ENCODE results near the gene TRAK2.
"Not testable (repeated sequence)": the region's sequence is repeated elsewhere in the genome, so short reads cannot be mapped to it uniquely, and the experiment has no call there.

The TRAK2 gene

DNA sequence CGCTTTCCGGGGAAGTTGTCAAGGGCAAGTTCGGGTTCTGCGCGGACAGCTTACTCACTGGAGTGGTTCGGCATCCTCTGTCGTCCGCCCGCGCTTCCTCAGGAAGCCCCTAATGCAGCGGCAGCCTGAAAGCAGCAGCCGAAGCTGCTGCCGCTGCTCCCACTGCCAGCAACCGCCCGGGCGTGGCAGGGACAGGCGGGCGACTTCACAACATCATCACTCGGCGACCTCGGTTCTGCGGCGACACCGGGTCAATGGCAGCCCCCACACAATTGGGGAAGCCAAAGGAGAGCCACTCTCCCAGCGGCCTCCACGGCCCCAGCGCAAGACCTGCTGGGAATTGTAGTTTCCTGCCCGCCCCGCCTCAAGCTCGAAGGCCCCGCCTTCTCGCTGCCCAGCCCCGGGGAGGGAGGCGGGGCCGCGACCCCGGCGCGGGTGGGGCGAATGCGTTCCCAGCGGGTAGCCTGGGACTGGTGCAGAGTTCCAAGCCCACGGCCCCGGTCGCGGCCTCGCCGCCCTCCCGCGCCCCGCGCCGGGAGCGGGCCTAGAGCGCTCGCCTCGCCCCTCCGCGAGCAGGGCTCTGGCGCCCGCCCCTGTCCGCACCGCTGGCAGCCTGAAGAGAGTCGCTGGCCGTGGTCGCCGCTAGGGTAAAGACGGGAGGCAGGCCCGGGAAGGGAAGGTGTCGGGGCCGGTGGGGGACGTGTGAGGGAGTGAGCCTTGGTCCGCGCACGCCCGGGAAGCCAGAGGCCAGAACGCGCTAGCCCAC, at the start of gene TRAK2, which contains the start of gene STRADB:
Gene TRAK2, minus strand, starts transcription at position 167 of the 766 bp plus-strand sequence. CDS start 30,951 bp downstream, outside the sequence.
Gene STRADB, plus strand, starts transcription at position 449 of the 766 bp plus-strand sequence. CDS start 3,101 bp downstream, outside the sequence.
- peak within 1 kb of the TSS; percentile 62 to 94 (median 87) for H3K4me3 ChIP-seq

DNA sequence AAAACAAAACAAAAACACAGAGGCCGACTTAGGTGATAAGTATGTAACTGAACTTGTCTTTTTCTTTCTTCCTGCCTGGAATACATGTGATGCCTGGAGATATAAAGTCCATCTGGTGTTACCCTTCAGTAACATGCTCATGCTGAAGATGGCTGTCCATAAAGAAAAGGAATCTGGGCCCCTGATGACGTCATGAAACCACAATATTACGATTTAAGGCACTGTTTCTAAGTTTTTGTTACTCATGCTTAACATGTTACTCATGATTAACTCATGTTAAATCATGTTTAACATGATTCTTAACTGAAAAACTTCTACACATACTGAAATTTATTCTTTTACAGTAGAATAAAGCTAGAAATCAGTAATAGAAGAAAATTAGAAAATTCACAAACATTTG, 49.3 kb upstream of the TRAK2 start:
- Histone ChIP-seq H3K4me3 (no peak overlapping the region), H3K27ac (no peak overlapping the region)

More for the DNA sequence above, at the start of gene TRAK2, which contains the start of gene STRADB:
- H3K27ac ChIP-seq, result peak within 1 kb of the TSS in 20 of 21 experiments; percentile 54 to 95 (median 88)

GRCh38 chr2:201496785-201497184, 45.5 kb upstream of the TRAK2 start:
- Histone ChIP-seq H3K27ac (no peak overlapping the region), H3K4me3 (no peak overlapping the region)

- H3K4me3 ChIP-seq, result no peak overlapping the region
- no peak overlapping the region for H3K27ac ChIP-seq
Observed at GRCh38 chr2:201490291-201490690, 39.0 kb upstream of the TRAK2 start.

- H3K4me3 ChIP-seq, result no peak overlapping the region
- no peak overlapping the region for H3K27ac ChIP-seq
Observed at GRCh38 chr2:201484805-201485204, 33.5 kb upstream of the TRAK2 start.

- not testable (repeated sequence) for H3K27ac ChIP-seq, H3K4me3 ChIP-seq
Observed at GRCh38 chr2:201483758-201484157, 32.5 kb upstream of the TRAK2 start.

- no peak overlapping the region for H3K27ac ChIP-seq
- H3K4me3 ChIP-seq, result no peak overlapping the region
Observed at GRCh38 chr2:201483342-201483741, 32.1 kb upstream of the TRAK2 start.

DNA sequence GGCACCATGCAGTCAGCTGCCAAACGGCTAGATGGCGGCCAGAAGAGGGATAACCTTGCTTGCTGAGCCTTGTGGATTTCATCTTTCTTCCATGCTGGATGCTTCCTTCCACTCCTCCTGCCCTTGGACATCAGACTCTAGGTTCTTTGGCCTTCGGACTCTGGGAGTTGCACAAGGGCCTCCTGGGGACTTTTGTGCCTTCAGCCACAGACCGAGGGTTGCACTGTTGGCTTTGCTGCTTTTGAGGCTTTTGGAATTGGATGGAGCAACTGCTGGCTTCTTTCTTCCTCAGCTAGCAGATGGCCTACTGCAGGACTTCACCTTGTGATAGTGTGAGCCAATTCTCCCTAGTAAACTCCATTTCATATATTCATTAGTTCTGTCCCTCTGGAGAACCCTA, 31.3 kb upstream of the TRAK2 start:
- Histone ChIP-seq H3K4me3 (no peak overlapping the region), H3K27ac (no peak overlapping the region)

DNA sequence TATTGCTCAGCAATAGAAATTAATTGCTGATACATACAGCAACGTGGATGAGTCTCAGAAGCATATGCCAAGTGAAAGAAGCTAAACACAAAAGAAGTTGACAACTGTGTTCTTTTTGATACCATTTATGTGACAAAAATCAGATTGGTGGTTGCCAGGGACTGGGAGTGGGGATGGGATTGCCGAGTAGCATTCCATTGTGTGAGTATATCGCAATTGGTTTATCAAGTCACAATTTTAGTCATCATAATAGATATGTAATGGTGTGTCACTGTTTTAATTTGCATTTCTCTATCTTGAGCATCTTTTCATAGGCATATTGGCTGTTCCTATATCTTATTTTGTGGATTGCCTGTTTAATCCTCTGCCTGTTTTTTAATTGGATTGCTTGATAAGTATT, 21.2 kb upstream of the TRAK2 start:
- Histone ChIP-seq H3K27ac (no peak overlapping the region), H3K4me3 (no peak overlapping the region)

DNA sequence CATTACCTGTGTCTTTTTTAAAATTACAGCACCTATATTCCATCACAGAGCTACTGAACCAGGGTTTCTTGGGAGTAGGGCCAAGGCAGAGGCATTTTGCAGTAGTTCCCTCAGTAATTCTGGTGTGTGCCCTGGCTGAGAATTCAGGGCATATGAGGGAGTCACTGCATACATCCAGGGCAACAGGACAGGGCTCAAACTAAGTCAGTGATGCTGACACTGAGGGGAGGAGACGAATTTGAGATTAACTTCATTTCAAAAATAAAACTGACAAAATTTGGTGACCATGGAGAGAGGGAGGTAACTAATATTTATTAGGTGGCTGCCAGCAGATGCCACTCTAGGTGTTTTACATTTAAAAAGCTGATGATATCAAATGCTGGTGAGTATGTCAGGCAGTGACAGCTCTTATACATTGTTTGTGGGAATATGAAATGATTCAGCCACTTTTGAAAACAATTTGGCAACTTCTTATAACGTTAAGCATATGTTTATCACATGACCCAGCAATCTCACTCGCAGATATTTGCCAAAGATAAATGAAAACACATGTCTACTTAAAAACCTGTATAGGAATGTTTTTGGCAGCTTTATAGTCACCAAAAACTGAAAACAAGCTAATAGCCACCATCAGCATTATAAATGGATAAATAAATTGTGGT, 20.6 kb upstream of the TRAK2 start:
- H3K27ac ChIP-seq, result no peak overlapping the region
- H3K4me3 ChIP-seq, result no peak overlapping the region

- Histone ChIP-seq H3K27ac (no peak overlapping the region), H3K4me3 (no peak overlapping the region)
Observed at GRCh38 chr2:201470821-201471731, 19.8 kb upstream of the TRAK2 start.

DNA sequence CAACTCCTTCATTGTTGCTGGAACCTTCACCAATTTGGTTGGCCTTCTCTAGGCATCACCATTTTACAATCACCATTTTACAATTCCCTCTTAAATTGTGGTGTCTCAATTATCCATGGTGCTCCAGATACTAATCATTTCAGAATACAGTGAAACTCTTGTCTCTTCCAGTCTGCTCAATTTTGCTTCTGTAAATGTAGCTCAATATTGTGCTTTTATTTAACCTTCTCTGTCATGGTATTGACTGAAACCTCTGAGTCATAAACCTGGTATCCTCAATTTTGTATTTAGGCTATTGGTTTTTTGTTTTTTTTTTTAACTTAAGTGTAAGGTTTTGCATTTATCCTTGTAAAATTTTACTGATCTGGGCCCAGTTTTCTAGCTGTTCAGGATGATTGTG, 16.4 kb upstream of the TRAK2 start:
- H3K27ac ChIP-seq, result no peak overlapping the region
- H3K4me3 ChIP-seq, result no peak overlapping the region

- peak overlapping the region in 9 of 21 experiments; percentile 16 to 68 (median 36) for H3K27ac ChIP-seq
- H3K4me3 ChIP-seq, result no peak overlapping the region
Observed at GRCh38 chr2:201466050-201466675, 14.9 kb upstream of the TRAK2 start.

DNA sequence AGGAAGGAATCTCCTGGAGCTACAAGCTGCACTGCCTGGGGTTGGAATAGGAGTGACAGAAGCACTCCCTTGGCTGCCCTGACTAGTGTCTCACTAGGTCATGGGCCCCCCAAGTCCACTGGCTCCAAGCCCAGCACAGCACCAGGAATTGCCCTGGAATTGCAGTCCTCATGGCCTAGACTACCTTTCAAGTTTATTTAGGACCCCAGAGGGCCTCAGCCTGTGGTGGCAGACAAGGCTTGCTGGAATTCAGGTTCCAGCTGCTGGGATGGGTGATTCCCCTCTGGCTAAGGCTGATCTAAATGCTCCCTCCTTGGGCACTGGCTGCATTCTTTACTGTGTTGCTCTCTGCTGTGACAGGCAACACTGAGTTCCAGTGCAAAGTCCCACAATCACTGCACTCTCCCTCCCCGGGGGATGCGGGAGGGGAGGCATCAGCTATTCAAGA, 14.3 kb upstream of the TRAK2 start:
- Histone ChIP-seq H3K4me3 (no peak overlapping the region), H3K27ac (peak overlapping the region in 10 of 21 experiments; percentile 15 to 68 (median 34))

DNA sequence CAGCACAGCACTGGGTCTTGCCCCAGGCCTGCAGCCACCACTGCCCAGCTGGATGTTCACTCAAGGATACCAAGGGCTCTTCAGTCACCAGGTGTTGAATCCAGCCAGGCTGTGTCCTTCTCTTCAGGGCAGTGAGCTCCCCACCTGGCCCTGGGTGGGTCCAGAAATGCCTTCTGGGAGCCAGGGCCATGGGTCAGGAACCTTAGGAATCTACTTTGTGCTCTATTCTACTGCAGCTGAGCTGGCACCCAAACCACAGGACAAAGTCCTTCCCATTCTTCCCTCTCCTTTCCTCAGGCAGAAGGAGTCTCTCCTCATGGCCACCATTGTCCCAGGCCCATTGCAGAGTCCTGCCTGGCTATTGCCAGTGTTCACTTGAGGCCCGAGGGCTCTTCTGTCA, 13.3 kb upstream of the TRAK2 start:
- Histone ChIP-seq H3K27ac (peak overlapping the region in 1 of 21 experiments; percentile 36), H3K4me3 (no peak overlapping the region)

GRCh38 chr2:201460532-201460931, 9.3 kb upstream of the TRAK2 start:
- Histone ChIP-seq H3K4me3 (no peak overlapping the region), H3K27ac (no peak overlapping the region)

DNA sequence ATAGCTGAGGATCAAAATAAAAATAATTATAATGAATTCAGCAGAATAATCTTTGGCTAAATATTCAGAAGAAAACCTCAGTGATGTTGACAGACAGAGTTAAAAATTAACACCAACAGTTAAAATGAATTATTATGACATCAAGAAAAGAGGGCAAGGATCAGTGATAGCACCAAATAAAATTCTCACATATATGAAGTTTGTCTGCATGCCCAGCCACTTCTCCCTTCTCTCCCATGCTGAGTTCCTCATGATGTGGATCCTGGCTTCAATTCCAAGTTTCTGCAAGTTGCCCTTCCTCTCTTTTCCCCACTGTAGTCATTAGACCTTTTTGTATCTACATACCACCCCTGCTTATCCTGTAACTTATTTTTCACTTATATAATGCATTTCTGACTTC, 7.1 kb upstream of the TRAK2 start:
- H3K4me3 ChIP-seq, result no peak overlapping the region
- H3K27ac ChIP-seq, result no peak overlapping the region

- H3K4me3 ChIP-seq, result no peak overlapping the region
- no peak overlapping the region for H3K27ac ChIP-seq
Observed at GRCh38 chr2:201452922-201453643, 1.8 kb upstream of the TRAK2 start.

Measured in skin epidermis (tissue), 12 donors.